CD4-positive, alpha-beta T cell (primary cell): ENCODE measurements around the gene TCTA. TPM values are rescaled to one million over a fixed set of nuclear protein-coding genes. Genes with fewer than 3 reads are reported as not detected.

ENCODE experiments used
- ATAC-seq: fragments of 200-7000 bp; cut with Tn5 transposase; one replicate; pipeline ENCODE4 v1.10.0; 2022; ENCODE audit warnings: mild to moderate bottlenecking; ENCODE audit not compliant: poor library complexity
- CTCF ChIA-PET: fragments of 350-600 bp; sonication (Branson Sonifier 250); formaldehyde crosslinking; loops from one replicate; lab custom pipeline; 2021; ENCODE audit warnings: antibody characterized with exemption, inconsistent platforms; lab: Charles Lee
- POLR2A ChIA-PET: fragments of 350-600 bp; sonication (Branson Sonifier 250); formaldehyde crosslinking; loops from one replicate; lab custom pipeline; 2021; ENCODE audit warnings: antibody characterized with exemption, inconsistent platforms; lab: Charles Lee
- DNase-seq, 14 experiments: peaks; one replicate each; pipeline ENCODE4 v3.0.0-alpha.2; 2013 to 2020; ENCODE audit warnings: mixed read lengths in 2 of 14
- H3K27ac ChIP-seq, 2 donors: one replicate each; pipeline versions ENCODE4 v1.5.1 to v1.7.0; 2013; ENCODE audit warnings: low read length in 2 of 2, low read depth in 1 of 2, mild to moderate bottlenecking in 1 of 2
- H3K27me3 ChIP-seq, 2 experiments: 1 replicate in 1 of 2; 2 replicates in 1 of 2; pipeline versions ENCODE4 v1.6.1 to v1.7.0; 2013; ENCODE audit warnings: low read length in 2 of 2, control low read depth in 1 of 2, mild to moderate bottlenecking in 1 of 2, moderate library complexity in 1 of 2; ENCODE audit not compliant: insufficient read depth in 2 of 2, control insufficient read depth in 1 of 2
- H3K36me3 ChIP-seq: one replicate; pipeline ENCODE4 v1.6.1; 2013; ENCODE audit warnings: low read length, control low read depth; ENCODE audit not compliant: insufficient read depth
- H3K4me1 ChIP-seq: one replicate; pipeline ENCODE4 v1.6.1; 2013; ENCODE audit warnings: low read length, control low read depth; ENCODE audit not compliant: insufficient read depth
- H3K4me3 ChIP-seq: one replicate; pipeline ENCODE4 v1.5.1; 2013; ENCODE audit warnings: mild to moderate bottlenecking, low read length, moderate library complexity
- H3K9me3 ChIP-seq, 2 experiments: 1 replicate in 1 of 2; 2 replicates in 1 of 2; pipeline versions ENCODE4 v1.6.1 to v1.7.0; 2013; ENCODE audit warnings: low read length in 2 of 2, mild to moderate bottlenecking in 2 of 2, control low read depth in 1 of 2, moderate library complexity in 1 of 2; ENCODE audit not compliant: control insufficient read depth in 1 of 2, insufficient read depth in 1 of 2
- H3K27ac Mint-ChIP-seq: one replicate; pipeline ENCODE4 v1.8.0; 2020; ENCODE audit warnings: mixed read lengths
- H3K27me3 Mint-ChIP-seq: one replicate; pipeline ENCODE4 v1.8.0; 2021; ENCODE audit warnings: mixed read lengths
- H3K36me3 Mint-ChIP-seq: one replicate; pipeline ENCODE4 v1.8.0; 2021; ENCODE audit warnings: low read depth, mixed read lengths
- H3K4me1 Mint-ChIP-seq: one replicate; pipeline ENCODE4 v1.8.0; 2021; ENCODE audit warnings: low read depth, mixed read lengths
- H3K4me3 Mint-ChIP-seq: one replicate; pipeline ENCODE4 v1.8.0; 2020; ENCODE audit warnings: mild to moderate bottlenecking, mixed read lengths
- H3K9me3 Mint-ChIP-seq: one replicate; pipeline ENCODE4 v1.8.0; 2020; ENCODE audit warnings: mixed read lengths
- CTCF ChIP-seq: fragments of 200-600 bp; IDR thresholded peaks from one replicate; pipeline ENCODE4 v1.8.0; 2022; ENCODE audit warnings: antibody characterized with exemption, mild to moderate bottlenecking
- intact Hi-C, 2 experiments: fragments of 100-400 bp; cut with DNase I in 1 of 2; cut with micrococcal nuclease in 1 of 2; formaldehyde crosslinking; loops; one replicate each; pipeline versions ENCODE4 v1.15.1 to v1.9.0; 2023 to 2025; cut with DNase I, micrococcal nuclease
- total RNA-seq, 174 experiments: library from RNA in 2 of 174; stranded (reverse) in 2 of 174; gene quantifications; one replicate each; pipeline ENCODE4 v1.2.3 and lab custom pipeline; 2021 to 2026

The TCTA gene
- total RNA-seq, 2 experiments from 2014 or later = 21.4 to 22.0 TPM

DNA sequence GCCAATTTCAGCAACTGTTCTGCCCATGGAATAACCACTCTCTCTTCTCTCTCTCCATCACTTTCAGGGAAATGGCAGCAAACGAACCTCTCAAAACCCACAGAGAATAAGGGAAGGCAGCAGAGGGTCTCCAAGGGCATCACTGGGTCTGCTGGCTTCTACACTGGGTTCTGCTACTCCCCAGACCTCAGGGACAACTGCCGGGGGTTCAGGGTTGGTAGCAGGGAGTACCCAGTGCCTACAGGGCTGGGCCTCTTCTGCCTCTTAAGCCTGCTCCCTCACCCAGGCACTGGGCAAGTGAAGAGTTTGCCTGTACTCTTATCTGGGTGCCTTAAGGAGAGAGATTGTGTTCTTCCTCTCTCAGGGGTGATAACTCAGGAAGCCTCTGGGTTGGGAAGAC is 2.5 kb downstream of the TCTA start:
- Histone ChIP-seq H3K27ac (peak overlapping the region; percentile 4 to 89), H3K27me3 (no peaks in the 10 kb centered on the region), H3K4me3 (no peak overlapping the region), H3K36me3 (peaks cover 25% of the 10 kb centered on the region), H3K9me3 (no peaks in the 10 kb centered on the region), H3K4me1 (peaks cover 78% of the 10 kb centered on the region)
- H3K4me3 Mint-ChIP-seq = no peak overlapping the region
- no peaks in the 10 kb centered on the region for H3K9me3 Mint-ChIP-seq
- ChIA-PET POLR2A (interaction anchor here (2.7 to 4.3 kb wide), 3 partner anchors 11 to 75 kb away, joined by 8 to 40 read pairs (median 18); partner anchors contain the start of genes DAG1 and USP4), CTCF (interaction anchor here (1.1 to 3.4 kb wide), 3 partner anchors 28 to 35 kb away, joined by 3 to 45 read pairs (median 16); no protein-coding TSS in a partner anchor)
- peak overlapping the region; percentile 91 for H3K27ac Mint-ChIP-seq
- peaks cover 72% of the 10 kb centered on the region for H3K4me1 Mint-ChIP-seq
- TF ChIP-seq CTCF = no peak
- H3K27me3 Mint-ChIP-seq = no peaks in the 10 kb centered on the region
- peaks cover 33% of the 10 kb centered on the region for H3K36me3 Mint-ChIP-seq
- intact Hi-C loops = loop anchor here (1.0 to 5.0 kb wide), 5 partner anchors 35 to 883 kb away; partner anchors contain the start of genes GPX1 (in 1 of the 2), HYAL3 (in 1 of the 2), NAA80 (in 1 of the 2) and NDUFAF3 (in 1 of the 2)
- DNase-seq (no peak), ATAC-seq (no peak)

DNA sequence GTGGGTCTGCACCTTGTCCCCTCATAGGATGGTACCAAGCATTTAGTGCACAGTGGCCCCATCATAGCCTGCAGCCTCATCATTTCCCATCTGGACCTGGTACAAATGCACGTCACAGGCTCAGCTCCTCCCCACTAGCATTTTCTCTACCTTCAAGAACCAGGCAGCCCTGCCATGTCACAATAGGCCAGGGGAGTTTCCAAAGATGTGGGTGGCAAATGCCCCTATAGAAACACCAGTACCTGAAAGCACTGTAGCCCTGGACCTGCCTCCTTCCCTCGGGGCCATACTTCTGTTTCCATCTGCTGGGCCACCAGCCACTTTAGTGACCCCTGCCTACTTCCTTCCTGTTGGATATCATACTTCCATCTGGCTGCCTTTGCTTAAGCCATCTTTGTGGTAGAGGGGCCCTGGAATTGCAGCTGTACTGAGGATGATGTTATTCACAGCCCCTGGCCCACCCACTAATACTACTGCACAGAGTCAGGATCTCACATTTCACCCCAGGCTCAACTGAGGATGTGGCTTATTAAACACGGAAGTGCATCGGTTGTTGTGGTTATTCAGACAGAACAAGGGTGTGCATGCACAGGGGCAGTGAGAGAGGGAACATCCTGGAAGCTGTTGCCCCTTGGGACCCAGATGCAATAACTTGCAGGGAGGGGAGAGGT is 3.8 kb downstream of the TCTA start:
- ChIA-PET POLR2A (interaction anchor here (1.0 to 4.3 kb wide), 9 partner anchors 10 to 409 kb away, joined by 3 to 40 read pairs (median 8); partner anchors contain the start of genes DAG1, NICN1, USP4 and WDR6), CTCF (interaction anchor here (0.5 to 2.4 kb wide), 10 partner anchors 11 to 124 kb away, joined by 3 to 45 read pairs (median 5); partner anchors contain the start of genes NICN1 and USP4)
- peaks cover 33% of the 10 kb centered on the region for H3K36me3 Mint-ChIP-seq
- H3K27me3 Mint-ChIP-seq = no peaks in the 10 kb centered on the region
- peak overlapping the region; percentile 75 for H3K4me3 Mint-ChIP-seq
- ATAC-seq (peak; percentile 39), DNase-seq (peak; percentile 18 to 92 (median 47))
- H3K4me1 ChIP-seq = peaks cover 79% of the 10 kb centered on the region
- H3K36me3 ChIP-seq = peaks cover 34% of the 10 kb centered on the region
- no peaks in the 10 kb centered on the region for H3K9me3 Mint-ChIP-seq
- intact Hi-C loops = loop anchor here (1.0 kb wide), 1 partner anchor 33 kb away; no protein-coding TSS in a partner anchor
- H3K27me3 ChIP-seq = no peaks in the 10 kb centered on the region
- no peak for TF ChIP-seq CTCF
- peak overlapping the region; percentile 85 to 89 for H3K27ac ChIP-seq
- H3K27ac Mint-ChIP-seq = peak overlapping the region; percentile 91
- no peaks in the 10 kb centered on the region for H3K9me3 ChIP-seq
- peak overlapping the region; percentile 17 for H3K4me3 ChIP-seq
- H3K4me1 Mint-ChIP-seq = peaks cover 68% of the 10 kb centered on the region

DNA sequence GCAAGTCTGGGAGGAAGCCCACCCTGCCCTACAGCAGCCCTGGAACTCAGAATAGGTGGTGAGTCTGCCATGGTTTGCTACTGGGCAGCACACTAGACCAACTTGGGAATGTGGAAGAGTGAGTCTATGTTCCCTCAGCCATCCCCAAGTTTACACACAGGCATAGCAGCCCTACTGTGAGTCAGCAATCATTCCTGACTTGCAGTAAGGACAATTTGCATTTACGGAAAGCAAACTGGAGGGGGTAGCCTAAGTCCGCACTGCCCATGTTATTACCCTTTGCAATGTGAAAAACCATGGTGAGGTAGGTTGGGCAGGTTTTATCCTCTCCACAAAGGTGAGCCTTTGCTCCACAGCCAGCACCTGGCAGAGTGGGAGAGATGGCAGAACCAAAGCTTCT is 4.6 kb downstream of the TCTA start:
- DNase-seq (no peak), ATAC-seq (no peak)
- intact Hi-C loops = no loop called here
- Mint-ChIP-seq H3K4me3 (peak overlapping the region; percentile 75), H3K36me3 (peaks cover 31% of the 10 kb centered on the region), H3K27me3 (no peaks in the 10 kb centered on the region), H3K9me3 (no peaks in the 10 kb centered on the region), H3K4me1 (peaks cover 68% of the 10 kb centered on the region), H3K27ac (peak overlapping the region; percentile 91)
- POLR2A ChIA-PET = interaction anchor here (0.5 to 4.3 kb wide), 8 partner anchors 9 to 410 kb away, joined by 3 to 40 read pairs (median 13); partner anchors contain the start of genes DAG1, NICN1, USP4 and WDR6
- H3K4me3 ChIP-seq = no peak overlapping the region
- TF ChIP-seq CTCF = no peak
- H3K27me3 ChIP-seq = no peaks in the 10 kb centered on the region
- peaks cover 86% of the 10 kb centered on the region for H3K4me1 ChIP-seq
- peaks cover 39% of the 10 kb centered on the region for H3K36me3 ChIP-seq
- H3K9me3 ChIP-seq = no peaks in the 10 kb centered on the region
- H3K27ac ChIP-seq = peak overlapping the region; percentile 85 to 89
- CTCF ChIA-PET = interaction anchor here (1.1 to 2.4 kb wide), 3 partner anchors 12 to 33 kb away, joined by 4 to 45 read pairs (median 11); partner anchors contain the start of gene NICN1
